ENCODE measurements around the gene CCDC102A. TPM values are rescaled to one million over a fixed set of nuclear protein-coding genes. Genes with fewer than 3 reads are reported as not detected.
A peak's percentile ranks its signal among the peaks of the same experiment; 100 is the strongest.

CCDC102A gene
- total RNA-seq, 4 donors from 2014 or later, result 1.7 to 10.7 (median 2.5) TPM

DNA sequence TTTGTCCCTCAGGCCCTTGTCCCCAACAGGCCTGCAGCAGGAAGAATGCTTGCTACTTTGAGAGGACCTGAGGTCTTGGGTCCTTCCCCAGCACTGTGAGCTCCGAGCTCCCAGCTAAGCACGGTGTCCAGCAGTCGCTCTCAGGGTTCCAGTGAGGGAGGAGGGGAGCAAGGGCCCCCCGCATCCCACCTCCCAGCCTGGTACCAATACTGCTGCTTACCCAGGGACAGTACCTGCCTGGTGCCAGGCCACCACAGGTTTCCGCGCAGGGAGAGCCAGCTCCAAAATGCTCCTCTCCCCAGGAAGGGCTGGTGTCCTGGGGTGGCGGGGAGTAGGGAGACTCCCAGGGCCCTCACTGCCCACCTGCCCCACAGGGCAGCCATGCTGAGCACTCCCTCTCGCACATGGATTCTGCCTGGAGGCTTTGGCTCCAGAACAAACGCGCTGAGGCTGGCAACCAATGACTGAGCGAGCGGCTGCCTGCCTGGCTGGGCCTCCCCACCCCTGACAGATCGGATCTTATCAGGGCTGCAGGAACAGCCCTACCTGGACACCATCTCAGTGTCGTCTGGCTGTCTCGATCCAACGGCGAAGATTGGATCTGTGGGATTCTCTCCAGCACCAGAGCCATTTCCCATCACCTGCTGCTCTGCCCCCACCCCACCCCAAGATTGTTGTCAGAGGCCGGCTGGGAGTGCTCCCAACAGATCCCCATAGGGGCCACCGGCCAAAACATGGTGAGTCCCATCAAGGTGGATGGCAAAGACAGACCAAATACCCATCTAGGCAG is 52.5 kb downstream of the CCDC102A start:
- peaks cover 4 to 47% (median 8%) of the 10 kb centered on the region in 4 donors for H3K4me1 ChIP-seq

DNA sequence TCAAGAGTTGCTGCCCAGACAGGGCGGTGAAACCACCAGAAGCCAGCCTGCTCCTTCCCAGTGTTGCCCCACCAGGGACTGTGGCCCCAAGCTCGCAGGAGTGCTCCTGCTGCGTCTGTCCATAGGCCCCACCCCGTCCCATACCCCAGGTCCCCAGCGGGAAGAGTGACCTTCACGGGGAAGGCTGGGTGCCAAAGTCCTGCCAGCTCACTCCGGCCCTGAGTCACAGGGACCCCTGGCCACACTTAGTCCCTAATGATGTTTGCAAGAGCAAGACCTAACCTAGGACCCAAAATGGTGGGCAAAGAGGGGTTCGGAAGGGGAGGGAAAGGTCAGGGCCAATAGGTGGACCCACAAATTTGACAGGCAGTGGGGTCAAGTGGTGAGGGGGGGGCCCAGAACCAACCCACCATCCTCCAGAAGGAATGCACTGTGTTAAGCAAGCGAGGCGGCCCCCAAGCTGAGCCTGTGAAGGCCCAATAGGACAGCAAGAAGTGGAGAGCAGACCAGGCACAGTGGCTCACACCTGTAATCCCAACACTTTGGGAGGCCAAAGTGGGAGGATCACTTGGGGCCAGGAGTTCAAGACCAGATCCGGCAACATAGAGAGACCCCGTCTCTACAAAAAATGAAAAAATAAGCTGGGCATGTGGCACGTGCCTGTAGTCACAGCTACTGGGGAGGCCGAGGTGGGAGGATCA is 53.4 kb downstream of the CCDC102A start:
- peaks cover 5 to 55% (median 12%) of the 10 kb centered on the region in 4 donors for H3K4me1 ChIP-seq
- no peak for TF ChIP-seq POLR2A (IDR thresholded peaks at IDR 0.05)
- TF ChIP-seq, protein P1, sequence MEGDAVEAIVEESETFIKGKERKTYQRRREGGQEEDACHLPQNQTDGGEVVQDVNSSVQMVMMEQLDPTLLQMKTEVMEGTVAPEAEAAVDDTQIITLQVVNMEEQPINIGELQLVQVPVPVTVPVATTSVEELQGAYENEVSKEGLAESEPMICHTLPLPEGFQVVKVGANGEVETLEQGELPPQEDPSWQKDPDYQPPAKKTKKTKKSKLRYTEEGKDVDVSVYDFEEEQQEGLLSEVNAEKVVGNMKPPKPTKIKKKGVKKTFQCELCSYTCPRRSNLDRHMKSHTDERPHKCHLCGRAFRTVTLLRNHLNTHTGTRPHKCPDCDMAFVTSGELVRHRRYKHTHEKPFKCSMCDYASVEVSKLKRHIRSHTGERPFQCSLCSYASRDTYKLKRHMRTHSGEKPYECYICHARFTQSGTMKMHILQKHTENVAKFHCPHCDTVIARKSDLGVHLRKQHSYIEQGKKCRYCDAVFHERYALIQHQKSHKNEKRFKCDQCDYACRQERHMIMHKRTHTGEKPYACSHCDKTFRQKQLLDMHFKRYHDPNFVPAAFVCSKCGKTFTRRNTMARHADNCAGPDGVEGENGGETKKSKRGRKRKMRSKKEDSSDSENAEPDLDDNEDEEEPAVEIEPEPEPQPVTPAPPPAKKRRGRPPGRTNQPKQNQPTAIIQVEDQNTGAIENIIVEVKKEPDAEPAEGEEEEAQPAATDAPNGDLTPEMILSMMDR (IDR thresholded peaks at IDR 0.05), result no peak
- H3K36me3 ChIP-seq, result no peaks in the 10 kb centered on the region
- H3K27ac ChIP-seq, result no peak overlapping the region
- H3K27me3 ChIP-seq, result no peaks in the 10 kb centered on the region
- peak in 1 of 3 donors; percentile 58 for DNase-seq
- H3K9me3 ChIP-seq, result no peaks in the 10 kb centered on the region
- H3K4me3 ChIP-seq, result no peak overlapping the region

More for the DNA sequence above, 52.5 kb downstream of the CCDC102A start:
- Histone ChIP-seq H3K4me3 (no peak overlapping the region), H3K9me3 (no peaks in the 10 kb centered on the region), H3K27ac (peak overlapping the region in 1 of 4 donors; percentile 89), H3K27me3 (no peaks in the 10 kb centered on the region), H3K36me3 (no peaks in the 10 kb centered on the region)
- peak in 1 of 2 donors; percentile 16 for TF ChIP-seq POLR2A (IDR thresholded peaks at IDR 0.05)
- TF ChIP-seq, protein P1 (IDR thresholded peaks at IDR 0.05), result no peak
- DNase-seq, result no peak

DNA sequence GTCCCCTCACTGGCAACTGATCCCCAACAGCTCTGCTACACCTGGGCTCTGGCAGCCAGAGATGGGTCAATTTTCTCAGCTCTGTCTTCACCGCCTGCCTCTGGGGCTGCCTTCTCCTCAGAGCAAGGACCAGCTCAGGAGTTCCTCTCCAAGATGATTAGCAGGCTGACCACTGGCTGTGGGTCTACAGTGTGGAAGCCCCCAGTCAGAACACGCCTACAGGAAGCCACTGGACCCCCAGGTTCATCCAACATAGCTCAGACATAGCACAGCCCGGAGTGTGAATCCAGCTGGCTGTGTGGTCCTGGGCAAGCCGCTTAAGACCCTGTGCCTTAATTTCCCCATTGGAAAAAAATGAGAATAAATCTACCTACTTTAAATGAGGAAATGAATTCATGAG is 55.0 kb downstream of the CCDC102A start:
- H3K9me3 ChIP-seq, result no peaks in the 10 kb centered on the region
- H3K4me1 ChIP-seq, result peaks cover 2 to 63% (median 13%) of the 10 kb centered on the region in 4 donors
- no peak for DNase-seq
- TF ChIP-seq, protein P1 (IDR thresholded peaks at IDR 0.05), result no peak
- TF ChIP-seq POLR2A (IDR thresholded peaks at IDR 0.05), result no peak
- peak overlapping the region in 1 of 4 donors; percentile 94 for H3K27ac ChIP-seq
- H3K4me3 ChIP-seq, result no peak overlapping the region
- H3K36me3 ChIP-seq, result no peaks in the 10 kb centered on the region
- no peaks in the 10 kb centered on the region for H3K27me3 ChIP-seq

DNA sequence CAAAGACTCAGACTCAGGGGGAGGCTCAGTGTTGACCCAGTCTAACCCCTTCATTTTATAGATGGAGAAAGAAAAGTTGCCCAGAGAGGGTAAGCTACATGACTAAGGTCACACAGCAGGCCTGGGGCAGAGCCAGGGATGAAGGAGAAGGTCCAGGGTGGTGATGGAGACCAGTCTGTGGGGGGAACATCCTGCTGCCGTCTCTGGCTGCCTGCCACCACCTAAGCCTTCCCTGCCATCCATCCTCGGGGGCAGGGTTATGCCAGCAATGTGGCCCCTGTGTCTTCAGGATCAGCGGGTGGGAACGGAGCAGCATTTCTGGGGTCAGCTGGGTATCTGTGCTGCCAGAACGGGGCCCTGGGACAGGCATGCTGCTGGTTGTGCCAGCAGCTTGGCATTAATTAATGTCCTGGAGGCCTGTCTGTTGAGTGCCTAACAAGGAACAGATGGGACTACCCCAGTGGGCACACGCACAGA is 55.6 kb downstream of the CCDC102A start:
- TF ChIP-seq, protein P1 (IDR thresholded peaks at IDR 0.05), result no peak
- TF ChIP-seq POLR2A (IDR thresholded peaks at IDR 0.05), result no peak
- Histone ChIP-seq H3K36me3 (no peaks in the 10 kb centered on the region), H3K4me1 (peaks cover 5 to 68% (median 13%) of the 10 kb centered on the region in 4 donors), H3K4me3 (no peak overlapping the region), H3K9me3 (no peaks in the 10 kb centered on the region), H3K27ac (peak overlapping the region in 3 of 4 donors; percentile 67 to 94 (median 90)), H3K27me3 (no peaks in the 10 kb centered on the region)
- no peak for DNase-seq

DNA sequence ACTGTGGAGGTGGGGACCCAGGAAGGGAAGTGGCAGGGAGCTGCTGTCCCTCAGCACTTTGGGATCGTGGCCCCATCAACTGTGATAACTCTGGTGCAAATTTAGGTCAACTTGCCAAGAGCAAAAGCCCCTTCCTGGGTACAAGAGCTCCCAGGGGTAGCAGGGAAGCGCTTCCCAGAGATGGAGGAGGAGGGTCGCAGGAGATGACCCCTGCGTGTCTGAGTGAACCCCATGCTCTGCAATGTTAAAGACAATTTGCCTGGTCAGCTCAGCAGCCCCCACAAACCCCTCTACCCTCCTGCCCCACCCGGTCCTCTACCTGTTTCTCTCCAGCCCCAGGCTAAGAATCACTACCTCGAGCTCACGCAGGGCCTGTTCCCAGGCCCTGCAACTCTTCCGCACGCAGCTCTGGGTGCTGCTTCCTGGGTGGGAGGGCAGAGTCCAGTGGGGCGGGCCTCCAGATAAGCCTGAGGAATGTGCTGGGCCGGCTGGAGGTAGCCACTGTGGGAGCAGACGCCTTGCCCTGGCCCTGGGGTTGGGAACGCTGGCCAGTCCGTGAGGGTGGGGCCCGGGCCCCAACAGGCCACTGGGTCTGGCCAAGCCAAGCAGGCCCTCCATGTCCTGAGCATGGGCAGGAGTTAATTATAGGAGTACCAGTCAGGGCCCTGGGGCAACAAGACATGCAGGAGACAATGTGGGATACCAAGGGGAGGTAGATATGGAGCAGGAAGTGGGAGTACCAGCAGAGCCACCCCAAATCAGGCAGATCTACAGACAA is 56.2 kb downstream of the CCDC102A start:
- Histone ChIP-seq H3K9me3 (no peaks in the 10 kb centered on the region), H3K4me3 (peak overlapping the region in 3 of 4 donors; percentile 24 to 64 (median 58)), H3K27ac (peak overlapping the region in 3 of 4 donors; percentile 67 to 94 (median 90)), H3K27me3 (no peaks in the 10 kb centered on the region), H3K36me3 (peaks cover 0 to 3% (median 0%) of the 10 kb centered on the region in 3 donors), H3K4me1 (peaks cover 5 to 62% (median 13%) of the 10 kb centered on the region in 4 donors)
- peak; percentile 64 to 75 for TF ChIP-seq POLR2A (IDR thresholded peaks at IDR 0.05)
- TF ChIP-seq, protein P1 (IDR thresholded peaks at IDR 0.05), result no peak
- DNase-seq, result peak in 2 of 3 donors; percentile 91 to 93
